C1 segment of cervical spinal cord (tissue), 14 donors: ENCODE data around the gene TMED7.

Source experiments
- DNase-seq, 14 donors: peaks; one replicate each; lab custom pipeline; 2025; lab: John Stamatoyannopoulos, UW

TMED7 gene

DNA sequence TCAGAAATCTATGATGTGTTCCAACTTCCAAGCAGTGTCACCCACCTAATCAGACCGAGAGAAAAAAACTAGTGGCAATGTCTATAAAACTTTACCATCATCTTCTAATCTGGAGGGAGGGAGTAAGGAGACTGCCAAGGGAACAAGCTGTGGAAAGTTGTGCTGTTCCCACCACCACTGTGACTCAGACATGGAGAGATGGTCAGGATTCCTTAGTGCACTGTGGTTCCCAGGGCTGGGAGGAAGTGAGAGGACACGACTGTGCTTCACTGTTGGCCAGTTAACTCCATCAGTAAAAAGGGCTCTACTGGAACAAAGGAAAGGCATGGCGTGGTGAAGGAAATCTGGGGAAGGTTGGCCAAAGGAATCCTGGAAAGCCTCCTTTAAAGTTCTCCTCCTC is 42.4 kb downstream of the TMED7 start:
- DNase-seq, result peak in 1 of 14 donors; percentile 2

DNA sequence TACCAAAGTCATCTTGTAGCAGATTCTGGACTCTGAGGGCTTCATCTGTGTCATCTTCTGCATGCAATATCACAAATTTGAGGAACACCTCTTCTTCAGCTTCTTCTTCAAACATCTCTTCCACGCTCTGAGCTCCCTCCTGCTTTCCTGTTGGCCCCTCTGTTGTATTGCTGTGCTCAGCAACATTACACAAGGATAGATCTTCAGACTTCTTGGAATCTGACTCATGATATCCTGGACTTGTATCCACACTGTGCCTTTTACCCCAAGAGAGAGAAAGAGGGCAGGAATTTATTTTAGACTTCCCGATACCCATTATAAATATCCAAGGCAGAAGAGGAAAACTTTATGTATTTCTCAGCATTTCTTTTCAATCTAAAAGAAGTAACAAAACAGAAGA is 44.9 kb downstream of the TMED7 start:
- DNase-seq, result no peak

DNA sequence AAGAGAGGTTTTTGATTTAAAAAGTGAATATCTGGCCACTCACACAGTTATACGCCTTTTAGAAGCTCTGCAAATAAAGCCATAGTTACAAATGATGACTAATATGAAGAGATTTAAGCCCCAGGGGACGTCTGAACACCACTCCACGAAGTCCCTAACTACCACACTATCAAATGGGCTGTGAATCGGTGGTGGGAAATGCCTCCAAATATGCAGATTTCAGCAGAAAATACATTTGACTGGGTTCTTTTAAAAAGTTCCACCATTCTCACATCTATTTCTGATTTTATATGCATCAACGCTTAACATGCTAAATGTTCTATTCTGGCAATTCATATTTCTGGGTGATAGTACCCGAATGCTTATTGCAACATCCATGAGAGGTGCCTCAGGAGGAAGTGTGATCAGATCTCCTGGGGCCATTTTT is 46.1 kb downstream of the TMED7 start:
- DNase-seq, result no peak

DNA sequence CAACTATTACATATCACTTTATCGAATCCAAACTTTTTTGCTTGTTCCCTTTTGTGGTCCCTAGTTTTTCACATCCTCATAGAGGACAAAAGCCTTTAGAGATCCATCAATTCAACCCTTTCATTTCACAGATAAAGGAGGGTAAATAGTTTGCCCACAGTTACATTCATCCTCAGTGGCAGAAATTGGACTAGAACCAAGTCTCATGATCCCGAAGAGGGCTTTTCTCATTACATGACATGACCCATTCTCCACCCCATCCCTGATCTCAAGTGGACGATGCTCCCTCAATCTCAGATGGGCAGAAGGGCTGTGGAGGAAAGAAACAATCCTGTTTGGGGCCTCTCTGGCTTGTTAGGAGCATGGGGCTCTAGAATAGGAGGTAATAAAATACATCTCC is 46.6 kb downstream of the TMED7 start:
- no peak for DNase-seq

DNA sequence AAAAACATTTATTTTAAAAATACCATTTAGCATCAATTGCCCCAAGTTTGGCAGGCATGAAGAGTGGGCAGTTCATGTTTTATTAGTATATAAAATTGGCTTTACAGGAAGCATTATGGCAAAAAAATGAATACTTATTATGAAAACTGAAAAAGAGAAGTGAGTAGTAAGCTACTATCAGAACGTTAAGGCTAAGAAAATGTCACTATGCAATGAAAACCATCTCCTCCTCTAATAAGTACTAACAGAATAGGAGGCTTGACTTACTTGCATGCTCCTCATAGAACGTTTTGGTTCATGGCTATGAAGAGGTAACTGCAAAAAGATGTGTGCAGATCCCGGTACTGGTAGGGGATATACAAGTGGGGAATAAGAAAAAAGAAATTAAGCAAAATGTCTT is 47.2 kb downstream of the TMED7 start:
- no peak for DNase-seq

DNA sequence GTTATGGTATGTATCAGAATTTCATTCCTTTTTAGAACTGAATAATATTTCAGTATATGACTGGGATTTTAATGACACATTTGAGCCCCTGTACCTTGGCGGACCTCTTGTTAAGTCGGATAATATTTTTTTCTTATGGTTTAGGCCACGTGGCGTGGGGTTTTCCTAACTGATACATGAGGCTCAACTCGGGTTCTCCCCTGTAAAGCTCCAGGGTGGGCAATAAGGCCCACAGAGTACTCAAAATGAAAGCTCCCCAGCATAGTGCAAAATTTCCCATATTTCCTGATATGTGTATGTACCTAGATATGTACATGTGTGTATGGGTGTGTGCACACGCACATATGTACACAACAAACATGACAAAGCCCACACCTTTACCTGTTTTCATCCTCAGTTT is 48.1 kb downstream of the TMED7 start:
- DNase-seq, result no peak

DNA sequence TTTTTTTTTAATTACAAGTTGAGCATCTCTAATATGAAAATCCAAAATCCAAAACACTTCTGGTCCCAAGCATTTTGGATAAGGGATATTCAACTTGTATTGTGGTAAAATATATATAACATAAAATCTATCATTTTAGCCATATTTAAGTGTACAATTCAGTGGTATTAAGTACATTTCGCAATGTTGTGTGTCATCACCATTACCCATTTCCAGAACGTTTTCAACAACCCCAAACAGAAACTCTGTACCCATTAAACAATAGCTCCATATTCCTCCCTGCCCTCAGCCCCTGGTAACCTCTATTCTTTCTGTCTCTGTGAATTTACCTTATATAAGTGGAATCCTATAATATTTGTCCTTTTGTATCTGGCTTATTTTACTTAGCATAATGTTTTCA is 48.5 kb downstream of the TMED7 start:
- no peak for DNase-seq

DNA sequence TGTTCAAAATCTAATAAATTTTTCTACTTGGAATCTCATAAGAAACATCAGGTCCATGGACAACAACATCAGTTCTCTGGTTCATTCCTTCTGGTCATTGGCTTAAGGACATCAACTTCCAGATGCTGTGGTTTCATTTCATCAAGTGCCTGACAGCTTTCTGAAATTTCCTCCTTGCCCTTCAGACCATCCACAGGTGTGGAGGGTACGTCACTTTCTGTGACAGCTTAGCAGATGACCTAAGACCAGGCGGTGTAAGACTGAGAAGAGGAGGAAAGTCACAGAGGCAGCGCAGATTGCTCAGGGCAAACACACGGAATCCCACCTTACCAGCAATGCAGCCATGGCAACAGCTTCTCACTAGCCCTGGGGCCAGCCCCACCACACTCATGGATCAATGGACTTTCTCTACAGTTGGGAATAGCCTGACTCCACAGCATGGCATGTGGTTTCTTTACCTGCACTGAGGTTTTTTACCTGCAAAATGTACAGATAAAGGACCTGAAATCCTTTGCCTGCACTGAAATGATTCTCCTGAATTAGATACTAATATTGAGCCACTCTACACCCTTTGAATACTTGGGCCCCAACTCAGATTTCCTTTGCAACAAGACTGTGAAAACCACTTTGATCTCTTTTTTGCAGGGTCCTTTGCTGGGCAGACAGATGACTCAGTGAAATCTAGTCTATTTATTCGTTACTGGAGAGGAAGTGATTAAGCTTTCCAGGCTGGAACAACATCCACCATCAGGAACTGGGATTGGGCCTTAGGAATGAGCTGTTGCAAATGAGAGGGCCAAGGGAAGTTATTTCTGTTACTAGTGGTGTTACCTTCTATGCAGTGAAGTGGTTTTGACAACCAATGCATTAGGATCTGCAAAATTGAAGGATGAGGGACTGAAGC is 50.4 kb downstream of the TMED7 start:
- no peak for DNase-seq

DNA sequence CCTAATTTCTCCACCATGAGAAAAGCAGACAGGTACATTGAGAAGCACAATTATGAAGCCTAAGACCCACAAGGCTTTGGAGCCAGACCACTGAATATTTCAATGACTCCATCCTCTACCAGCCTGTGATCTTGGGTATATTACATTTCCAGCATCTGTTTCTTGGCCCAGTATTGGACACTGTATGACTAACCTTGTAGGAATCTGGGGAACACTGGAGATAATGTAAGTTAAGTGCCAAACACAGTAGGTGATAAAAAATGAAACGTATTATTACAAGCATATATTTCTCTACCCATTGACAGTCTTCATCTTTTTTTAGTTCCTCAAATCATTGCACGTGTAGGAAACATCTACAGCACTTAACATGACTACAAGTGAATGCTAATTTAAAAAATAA is 52.7 kb downstream of the TMED7 start:
- no peak for DNase-seq

DNA sequence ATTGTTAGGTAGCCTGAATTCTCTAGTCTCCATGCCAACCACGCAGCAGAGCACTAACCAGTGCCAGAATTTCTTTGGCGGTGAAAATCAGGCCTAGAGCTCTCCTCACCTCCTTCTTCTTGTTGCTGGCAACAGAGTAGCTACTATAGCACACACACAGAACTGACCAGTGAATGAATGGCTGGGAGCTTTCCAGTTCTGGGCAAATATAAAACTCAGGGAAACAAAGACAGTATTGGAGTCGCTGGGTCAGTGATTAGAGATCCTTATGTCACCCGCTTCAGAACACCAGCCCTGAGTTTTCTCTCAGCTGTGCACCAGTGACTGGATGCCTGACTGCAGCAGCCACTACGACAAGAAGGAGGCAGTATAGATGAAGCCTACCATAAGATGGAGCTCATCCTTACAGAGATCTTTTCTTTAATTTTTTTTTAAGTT is 54.4 kb downstream of the TMED7 start:
- peak in 13 of 14 donors; percentile 3 to 95 (median 71) for DNase-seq

DNA sequence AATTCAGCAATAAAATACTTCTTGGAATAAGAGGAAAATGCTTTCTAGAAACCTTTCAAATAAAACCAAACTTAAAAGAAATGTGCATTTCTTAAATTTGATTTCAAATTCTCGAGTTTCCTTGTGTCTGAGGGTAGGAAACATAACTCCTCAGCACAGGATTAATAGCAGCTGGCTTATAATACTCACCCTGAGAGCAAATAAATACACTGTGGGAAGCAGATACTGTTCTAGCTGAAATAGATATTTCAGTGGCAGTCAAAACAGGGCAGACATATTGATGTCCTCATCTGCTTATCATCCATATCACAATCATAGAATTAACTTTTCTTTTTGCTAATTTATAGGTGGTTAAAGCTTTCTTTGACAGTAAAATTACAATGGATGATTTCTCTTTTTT is 57.2 kb downstream of the TMED7 start:
- no peak for DNase-seq

DNA sequence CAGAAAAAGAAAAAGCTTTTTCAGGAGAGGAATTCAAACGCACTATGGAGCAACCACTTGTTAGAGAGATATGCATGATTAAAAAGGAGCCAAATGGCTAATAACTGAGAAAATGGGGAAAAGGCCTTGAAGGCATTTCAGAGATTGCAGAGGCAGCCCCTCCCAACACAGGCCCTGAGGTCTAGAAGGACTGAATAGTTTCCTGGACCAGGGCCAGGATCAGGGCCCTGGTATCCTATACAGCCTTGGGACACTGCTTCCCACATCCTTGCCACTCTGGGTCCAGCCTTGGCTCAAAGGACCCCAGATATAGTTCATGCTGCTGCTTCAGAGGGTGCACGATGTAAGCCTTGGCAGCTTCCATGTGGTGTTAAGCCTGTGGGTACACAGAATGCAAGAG is 60.6 kb downstream of the TMED7 start:
- DNase-seq, result no peak
